CD14-positive monocyte (primary cell): ENCODE results near the gene PNMA8C. TPM values are rescaled to one million over a fixed set of nuclear protein-coding genes. Genes with fewer than 3 reads are reported as not detected.

Experiments used
- DNase-seq, 3 donors: peaks; one replicate each; pipeline ENCODE4 v3.0.0-alpha.2; 2011 to 2022
- H2AFZ ChIP-seq: 2 replicates; pipeline ENCODE4 v1.6.0; 2012; ENCODE audit warnings: mild to moderate bottlenecking, low read depth, low read length, inconsistent platforms; ENCODE audit not compliant: insufficient read depth, poor library complexity, severe bottlenecking
- H3K27ac ChIP-seq, 2 donors: 1 replicate in 1 of 2; 2 replicates in 1 of 2; pipeline ENCODE4 v1.5.1; 2012 to 2013; ENCODE audit warnings: low read length in 2 of 2, control low read depth in 1 of 2, inconsistent platforms in 1 of 2, low read depth in 1 of 2, mild to moderate bottlenecking in 1 of 2
- H3K27me3 ChIP-seq, 2 donors: one replicate each; pipeline versions ENCODE4 v1.6.0 to v1.6.1; 2011 to 2013; ENCODE audit warnings: low read length in 2 of 2; ENCODE audit not compliant: control insufficient read depth in 2 of 2, insufficient read depth in 2 of 2
- H3K36me3 ChIP-seq, 2 donors: replicated peaks in 1 of 2; 1 replicate in 1 of 2; 2 replicates in 1 of 2; pipeline versions ENCODE4 v1.5.1 to v1.6.1; 2012 to 2013; ENCODE audit warnings: low read length in 2 of 2, control low read depth in 1 of 2, inconsistent platforms in 1 of 2, mild to moderate bottlenecking in 1 of 2; ENCODE audit not compliant: insufficient read depth in 2 of 2, control insufficient read depth in 1 of 2
- H3K4me1 ChIP-seq, 2 donors: 1 replicate in 1 of 2; 2 replicates in 1 of 2; pipeline versions ENCODE4 v1.5.1 to v1.6.1; 2012 to 2013; ENCODE audit warnings: low read length in 2 of 2, control low read depth in 1 of 2, inconsistent platforms in 1 of 2, mild to moderate bottlenecking in 1 of 2, moderate library complexity in 1 of 2; ENCODE audit not compliant: insufficient read depth in 2 of 2, control insufficient read depth in 1 of 2
- H3K4me2 ChIP-seq: replicated peaks from 2 replicates; pipeline ENCODE3; 2012; ENCODE audit warnings: low read length, moderate library complexity, mild to moderate bottlenecking; ENCODE audit not compliant: poor library complexity, severe bottlenecking; ENCODE audit errors: extremely low read depth
- H3K4me3 ChIP-seq, 3 experiments: fragments of 200-600 bp in 1 of 3; sonication (generic) in 1 of 3; replicated peaks in 1 of 3; 1 replicate in 2 of 3; 2 replicates in 1 of 3; pipeline ENCODE4 v1.5.1; 2011 to 2013; ENCODE audit warnings: low read length in 3 of 3, mild to moderate bottlenecking in 3 of 3, control low read depth in 2 of 3, low read depth in 2 of 3, inconsistent platforms in 1 of 3, moderate library complexity in 1 of 3
- H3K79me2 ChIP-seq: 2 replicates; pipeline ENCODE4 v1.6.0; 2012; ENCODE audit warnings: mild to moderate bottlenecking, control low read depth, inconsistent platforms, low read length, moderate library complexity; ENCODE audit not compliant: insufficient read depth
- H3K9ac ChIP-seq: 2 replicates; pipeline ENCODE4 v1.6.0; 2017; ENCODE audit warnings: low read length, mild to moderate bottlenecking; ENCODE audit not compliant: insufficient read depth, poor library complexity, severe bottlenecking
- H3K9me3 ChIP-seq, 2 donors: replicated peaks in 1 of 2; 1 replicate in 1 of 2; 2 replicates in 1 of 2; pipeline versions ENCODE4 v1.5.1 to v1.6.1; 2012 to 2013; ENCODE audit warnings: low read length in 2 of 2, control low read depth in 1 of 2; ENCODE audit not compliant: control insufficient read depth in 1 of 2, insufficient read depth in 1 of 2
- H4K20me1 ChIP-seq: 2 replicates; pipeline ENCODE4 v1.6.0; 2012; ENCODE audit warnings: mild to moderate bottlenecking, low read length, control low read depth, moderate library complexity; ENCODE audit not compliant: insufficient read depth
- H3K27ac Mint-ChIP-seq, 7 donors: one replicate each; pipeline ENCODE4 v1.8.0; 2020; ENCODE audit warnings: mild to moderate bottlenecking in 7 of 7, mixed read lengths in 7 of 7, moderate library complexity in 6 of 7, inconsistent platforms in 2 of 7
- H3K27me3 Mint-ChIP-seq, 3 donors: one replicate each; pipeline ENCODE4 v1.8.0; 2021 to 2022; ENCODE audit warnings: low read depth in 3 of 3, mild to moderate bottlenecking in 3 of 3, mixed read lengths in 3 of 3, moderate library complexity in 3 of 3, inconsistent platforms in 1 of 3
- H3K36me3 Mint-ChIP-seq, 2 donors: one replicate each; pipeline ENCODE4 v1.8.0; 2020; ENCODE audit warnings: mixed read lengths in 2 of 2, inconsistent platforms in 1 of 2, mild to moderate bottlenecking in 1 of 2
- H3K4me1 Mint-ChIP-seq: one replicate; pipeline ENCODE4 v1.8.0; 2020; ENCODE audit warnings: mild to moderate bottlenecking, mixed read lengths
- H3K4me3 Mint-ChIP-seq, 2 donors: one replicate each; pipeline ENCODE4 v1.8.0; 2020; ENCODE audit warnings: mild to moderate bottlenecking in 2 of 2, mixed read lengths in 2 of 2, moderate library complexity in 1 of 2
- H3K9me3 Mint-ChIP-seq, 7 donors: one replicate each; pipeline ENCODE4 v1.8.0; 2020 to 2022; ENCODE audit warnings: mixed read lengths in 7 of 7, mild to moderate bottlenecking in 6 of 7, moderate library complexity in 6 of 7, inconsistent platforms in 2 of 7
- CTCF ChIP-seq: fragments of 200-600 bp; IDR thresholded peaks from one replicate; pipeline ENCODE4 v1.8.0; 2022; ENCODE audit warnings: antibody characterized with exemption, mild to moderate bottlenecking
- WGBS: methylation state at CpG from one replicate; pipeline ENCODE4 v1.1.5; 2013; ENCODE audit warnings: missing lambda C conversion rate; ENCODE audit not compliant: insufficient coverage; 5-methylcytosine and 5-hydroxymethylcytosine counted together
- intact Hi-C, 2 donors: fragments of 100-400 bp; cut with micrococcal nuclease; formaldehyde crosslinking; loops; one replicate each; pipeline versions ENCODE4 v1.15.0 to v1.15.1; 2023
- polyA plus RNA-seq, 3 donors: library from polyadenylated mRNA; depleted of rRNA in 1 of 3; unstranded in 2 of 3; stranded (reverse) in 1 of 3; fragments of 300-500 nt in 2 of 3; fragments of >200 nt in 1 of 3; fragmentation: Illumina TruSeq in 2 of 3; gene quantifications; 1 replicate in 2 of 3; 2 replicates in 1 of 3; pipeline ENCODE4 v1.2.3, GENCODE V29; 2012 to 2021

PNMA8C gene
- polyA plus RNA-seq, 3 donors = not detected

- Mint-ChIP-seq H3K4me1 (no peaks in the 10 kb centered on the region), H3K9me3 (peaks cover 0 to 3% (median 0%) of the 10 kb centered on the region in 7 donors), H3K36me3 (no peaks in the 10 kb centered on the region), H3K27ac (no peak overlapping the region), H3K27me3 (peaks cover 28 to 45% (median 30%) of the 10 kb centered on the region in 3 donors), H3K4me3 (no peak overlapping the region)
- Histone ChIP-seq H3K4me1 (peaks cover 0 to 8% of the 10 kb centered on the region in 2 donors), H3K79me2 (no peaks in the 10 kb centered on the region), H3K9me3 (no peaks in the 10 kb centered on the region), H3K4me3 (no peak overlapping the region), H4K20me1 (no peaks in the 10 kb centered on the region), H2AFZ (no peak overlapping the region), H3K36me3 (no peaks in the 10 kb centered on the region), H3K27ac (no peak overlapping the region), H3K4me2 (no peak overlapping the region), H3K27me3 (peaks cover 2 to 16% of the 10 kb centered on the region in 2 donors), H3K9ac (no peak overlapping the region)
- no peak for DNase-seq
- intact Hi-C loops = no loop called here
- WGBS = 90% methylated on average over 12 of the region's 15 CpGs
- no peak for TF ChIP-seq CTCF
Measured at GRCh38 chr19:46466536-46467196, 37.9 kb upstream of the PNMA8C start.

GRCh38 chr19:46463516-46463915 is 34.8 kb upstream of the PNMA8C start:
- Histone ChIP-seq H3K9ac (no peak overlapping the region), H3K27ac (no peak overlapping the region), H3K4me2 (no peak overlapping the region), H3K79me2 (no peaks in the 10 kb centered on the region), H3K4me3 (no peak overlapping the region), H2AFZ (no peak overlapping the region), H3K36me3 (no peaks in the 10 kb centered on the region), H3K9me3 (no peaks in the 10 kb centered on the region), H3K27me3 (no peaks in the 10 kb centered on the region), H4K20me1 (no peaks in the 10 kb centered on the region), H3K4me1 (no peaks in the 10 kb centered on the region)
- WGBS = no CpG with 5 or more reads among the region's 7 CpGs
- no peak overlapping the region for H3K27ac Mint-ChIP-seq
- no peaks in the 10 kb centered on the region for H3K4me1 Mint-ChIP-seq
- no peak for DNase-seq
- H3K27me3 Mint-ChIP-seq = peaks cover 14 to 31% (median 15%) of the 10 kb centered on the region in 3 donors
- H3K36me3 Mint-ChIP-seq = no peaks in the 10 kb centered on the region
- H3K4me3 Mint-ChIP-seq = no peak overlapping the region
- H3K9me3 Mint-ChIP-seq = peaks cover 0 to 2% (median 0%) of the 10 kb centered on the region in 7 donors
- intact Hi-C loops = no loop called here
- no peak for TF ChIP-seq CTCF
